K562 treated with DMSO at 1 percent for 12 hours (cell line): ENCODE results near the gene USH1G. TPM values are rescaled to one million over a fixed set of nuclear protein-coding genes. Genes with fewer than 3 reads are reported as not detected.

Experiments used
- total RNA-seq: library from RNA; unstranded; fragments of 300-600 nt; gene quantifications from 2 replicates; pipeline ENCODE4 v1.2.3, GENCODE V29; 2022; ENCODE audit not compliant: insufficient read depth

The USH1G gene
- total RNA-seq = 0.86 and 1.2 TPM in 2 replicates

DNA sequence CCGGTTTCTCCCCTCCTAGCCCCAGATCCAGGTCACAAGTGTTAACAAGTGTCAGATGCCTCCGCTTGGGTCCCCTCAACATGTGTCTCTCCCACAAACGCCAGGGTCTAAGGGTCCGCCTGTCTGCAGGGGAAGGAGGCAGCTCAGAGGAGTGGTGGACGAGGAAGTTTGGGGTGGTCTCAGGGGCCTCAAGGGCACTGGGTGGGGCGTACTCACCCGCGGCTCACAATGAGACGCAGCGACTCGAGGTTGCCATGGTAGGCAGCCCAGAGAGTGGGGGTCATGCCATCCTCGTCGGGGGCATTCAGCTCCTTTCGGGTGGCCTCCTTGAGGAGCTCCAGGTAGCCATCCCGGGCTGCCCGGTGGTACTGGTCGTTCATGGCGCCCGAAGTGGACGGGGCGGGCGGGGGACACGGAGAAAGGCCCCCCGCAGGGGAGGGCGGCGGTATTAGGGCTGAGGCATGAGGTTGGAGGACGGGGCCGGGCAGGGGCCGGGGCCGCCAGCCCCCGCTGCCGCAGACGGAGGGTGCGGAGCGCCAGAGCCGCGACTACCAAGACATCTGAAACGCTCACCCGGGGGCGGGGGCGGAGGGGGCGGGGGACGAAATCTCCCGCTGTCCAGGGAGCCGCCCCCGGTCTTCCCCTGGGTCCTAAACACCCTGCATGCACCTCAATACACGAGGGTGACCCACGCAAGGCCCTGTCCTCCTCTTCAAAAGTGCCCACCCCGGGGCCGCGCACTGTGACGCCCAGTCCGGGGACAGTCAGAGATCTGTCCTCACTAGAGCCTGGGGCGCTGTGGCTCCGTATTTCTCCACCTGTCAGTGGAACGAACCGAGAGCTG is at the start of gene USH1G:
Gene USH1G, minus strand, starts transcription at position 562 of the 844 bp plus-strand sequence. Its CDS starts 182 bp downstream, at position 380.

DNA sequence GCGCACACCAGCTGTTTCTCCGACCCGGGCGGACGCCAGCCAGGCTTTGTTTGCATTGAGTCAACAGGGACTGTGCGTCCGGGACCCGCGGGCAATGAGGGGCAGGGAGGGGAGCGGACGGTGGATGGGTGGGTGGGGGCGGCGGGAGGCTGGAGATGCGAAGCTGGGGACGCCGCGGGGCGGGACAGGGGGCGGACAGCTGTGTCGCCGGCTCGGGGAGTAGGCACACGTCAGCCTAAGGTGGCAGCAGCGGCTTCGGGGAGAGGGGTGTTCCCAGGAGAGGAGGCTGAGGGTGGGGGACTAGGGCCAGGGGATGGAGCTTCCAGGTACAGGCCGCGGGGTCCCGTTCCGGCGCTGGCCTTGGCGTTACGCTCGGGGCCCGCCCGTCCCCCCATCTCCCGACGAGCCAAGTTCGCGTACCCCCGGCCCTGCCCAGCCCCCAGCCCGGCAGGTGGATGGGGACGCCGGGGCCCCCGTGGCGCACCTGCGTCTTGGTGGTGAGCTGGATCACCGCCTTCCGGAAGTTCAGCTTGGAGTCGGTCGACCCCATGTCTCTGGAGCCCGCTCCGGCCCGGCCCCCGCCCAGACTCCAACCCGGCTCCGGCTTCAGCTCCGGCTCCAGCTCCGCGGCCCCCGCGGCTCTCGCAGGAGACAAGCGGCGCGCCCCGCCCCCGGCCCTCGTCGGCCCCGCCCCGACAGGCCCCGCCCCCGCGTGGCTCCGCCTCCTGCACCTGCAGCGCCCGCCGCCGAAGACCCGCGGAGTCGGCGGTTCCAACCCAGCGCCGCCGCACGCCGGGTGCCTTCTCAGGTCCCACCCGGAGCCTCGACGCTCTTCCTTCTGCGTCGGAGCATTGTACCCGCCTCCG is 49.3 kb upstream of the USH1G start, which contains the start of gene HID1:
Gene HID1, minus strand, starts transcription at position 653 of the 866 bp plus-strand sequence. Its CDS starts 103 bp downstream, at position 550.

GRCh38 chr17:74935585-74936469 is 12.8 kb upstream of the USH1G start, which contains the start of gene OTOP3:
Gene OTOP3 (plus strand): TSS chr17:74935898. CDS start chr17:74935922, 24 bp downstream.

DNA sequence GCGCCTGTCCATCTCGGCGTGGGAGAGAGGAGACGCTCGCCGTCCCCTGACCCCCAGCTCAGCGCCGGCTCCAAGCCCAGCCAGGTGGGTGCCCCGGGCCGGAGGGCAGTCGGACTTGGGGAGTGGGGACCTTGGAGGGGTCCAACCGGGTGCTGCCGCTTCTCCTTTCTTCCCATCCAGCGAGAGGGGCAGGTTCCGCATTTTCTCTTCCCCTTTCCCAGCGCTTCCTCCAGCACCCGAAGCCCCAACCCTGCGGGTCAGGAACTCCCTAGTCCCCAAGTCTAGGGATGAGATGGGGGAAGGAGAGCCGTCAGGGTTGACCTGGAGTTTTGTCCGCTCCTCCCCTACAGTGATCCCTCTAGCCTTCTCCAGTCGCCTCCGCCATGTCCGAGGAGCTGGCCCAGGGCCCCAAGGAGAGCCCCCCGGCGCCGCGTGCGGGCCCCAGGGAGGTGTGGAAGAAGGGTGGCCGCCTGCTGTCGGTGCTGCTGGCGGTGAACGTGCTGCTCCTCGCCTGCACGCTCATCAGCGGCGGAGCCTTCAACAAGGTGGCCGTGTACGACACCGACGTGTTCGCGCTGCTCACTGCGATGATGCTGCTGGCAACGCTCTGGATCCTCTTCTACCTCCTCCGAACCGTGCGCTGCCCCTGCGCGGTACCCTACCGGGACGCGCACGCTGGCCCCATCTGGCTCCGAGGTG is 1.3 kb upstream of the USH1G start, which contains the start of gene OTOP2:
Gene OTOP2, plus strand, starts transcription at position 24 of the 699 bp plus-strand sequence. Its CDS starts 360 bp downstream, at position 384.

DNA sequence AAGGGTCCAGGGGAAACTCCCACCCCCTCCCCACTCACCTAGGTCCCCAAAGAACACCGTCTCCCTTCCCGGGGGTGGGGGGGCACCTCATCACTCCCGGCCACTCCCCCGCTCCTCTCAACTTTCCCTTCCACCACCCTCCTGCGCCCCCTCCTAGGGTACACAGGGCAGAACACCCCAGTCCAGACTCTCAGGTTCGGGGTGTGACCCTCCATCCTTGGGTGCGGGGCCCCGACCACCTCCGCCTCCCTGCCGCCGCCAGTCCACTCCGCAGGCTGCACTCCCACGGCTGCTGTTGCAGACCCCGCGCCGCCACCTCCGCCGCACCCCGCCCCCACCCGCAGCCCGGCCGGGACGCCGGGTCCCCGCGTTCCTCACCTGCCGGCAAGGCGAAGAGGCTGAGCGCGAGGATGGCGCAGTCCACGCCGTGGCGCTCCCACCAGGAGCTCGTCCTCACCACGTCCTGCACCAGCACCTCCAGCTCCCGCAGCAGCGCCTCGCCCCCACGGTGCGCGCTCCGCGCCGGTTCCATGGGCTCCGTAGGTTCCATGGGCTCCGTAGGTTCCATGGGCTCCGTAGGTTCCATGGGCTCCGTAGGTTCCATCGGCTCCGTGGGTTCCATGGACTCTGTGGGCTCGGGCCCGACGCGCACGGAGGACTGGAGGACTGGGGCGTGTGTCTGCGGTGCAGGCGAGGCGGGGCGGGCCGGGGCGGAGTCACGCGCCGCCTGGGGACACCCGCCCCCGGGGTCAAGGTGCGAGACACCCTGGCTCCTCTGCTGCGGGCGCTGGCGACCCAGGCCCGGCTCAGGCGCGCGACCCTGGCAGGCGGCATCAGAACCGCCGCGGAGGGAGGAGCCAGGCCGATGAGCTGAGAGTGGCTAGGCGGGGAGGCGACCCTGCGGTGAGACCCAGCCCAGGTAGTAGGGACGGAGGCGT is 29.8 kb downstream of the USH1G start, which contains the start of gene FADS6:
Gene FADS6, minus strand, starts transcription at position 660 of the 938 bp plus-strand sequence. Its CDS starts 38 bp downstream, at position 622.

DNA sequence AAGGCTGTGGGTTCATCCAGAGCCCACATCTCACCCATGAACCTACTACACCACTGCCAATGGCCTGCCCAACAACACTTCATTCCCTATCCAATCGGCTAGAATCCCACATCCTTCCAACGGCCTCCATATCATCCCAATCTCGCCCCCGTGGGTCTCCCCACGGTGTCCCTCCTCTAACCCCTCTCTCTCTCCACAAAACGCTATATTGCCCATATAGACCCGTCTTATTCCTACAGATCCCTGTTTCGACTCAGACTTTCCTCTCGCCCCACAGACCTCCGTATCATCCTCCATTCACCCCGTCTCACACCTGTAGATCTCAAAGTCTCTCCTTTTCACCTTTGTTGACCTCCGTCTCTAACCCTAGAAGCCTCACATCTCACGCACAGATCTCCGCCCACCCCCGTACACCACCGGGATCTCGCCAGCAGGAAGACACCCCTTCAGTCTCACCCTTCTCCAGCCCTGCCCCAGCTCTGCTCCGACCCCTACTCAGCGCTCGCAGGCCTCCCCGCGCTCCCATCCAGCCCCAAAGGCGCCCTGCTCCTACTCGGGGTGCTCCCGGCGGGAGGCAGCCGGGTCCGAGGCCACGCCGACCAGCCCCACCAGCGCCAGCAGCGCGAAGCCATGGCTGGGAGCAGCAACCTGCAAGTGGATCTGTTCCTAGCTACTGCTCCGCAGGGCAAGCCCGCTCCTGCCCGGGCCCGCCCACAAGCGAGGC is 50.6 kb downstream of the USH1G start, which contains the start of gene FDXR:
Gene FDXR, minus strand, starts transcription at position 682 of the 724 bp plus-strand sequence. Its CDS starts 50 bp downstream, at position 632.

Other genes with a start within 250 kb of the USH1G start
- gene CD300LF, start 210.3 kb downstream of the USH1G start, total RNA-seq = not detected in 2 replicates
- not detected in 2 replicates for gene RAB37, start 186.0 kb downstream of the USH1G start, total RNA-seq
- 53.0 and 73.8 TPM in 2 replicates for gene NHERF1, start 174.6 kb downstream of the USH1G start, total RNA-seq
- gene NAT9, start 146.9 kb downstream of the USH1G start, total RNA-seq = 22.2 and 29.1 TPM in 2 replicates
- 0.36 and 0.42 TPM in 2 replicates for gene GRIN2C, start 63.4 kb downstream of the USH1G start, total RNA-seq
- 61.2 and 87.6 TPM in 2 replicates for gene FDXR, start 50.3 kb downstream of the USH1G start, total RNA-seq
- gene FADS6, start 29.6 kb downstream of the USH1G start, total RNA-seq = 0.78 TPM in 1 of 2 replicates, not detected in the other
- gene OTOP2, start 1.0 kb upstream of the USH1G start, total RNA-seq = 0.31 and 0.40 TPM in 2 replicates
- not detected in 2 replicates for gene OTOP3, start 12.6 kb upstream of the USH1G start, total RNA-seq
- 5.2 and 5.4 TPM in 2 replicates for gene HID1, start 49.5 kb upstream of the USH1G start, total RNA-seq
- gene CDR2L, start 64.4 kb upstream of the USH1G start, total RNA-seq = 10.4 and 14.9 TPM in 2 replicates
- 57.3 and 66.7 TPM in 2 replicates for gene MRPL58, start 89.4 kb upstream of the USH1G start, total RNA-seq
- 403 and 525 TPM in 2 replicates for gene ATP5PD, start 123.7 kb upstream of the USH1G start, total RNA-seq
- gene KCTD2, start 124.0 kb upstream of the USH1G start, total RNA-seq = 21.3 and 36.3 TPM in 2 replicates
- gene SLC16A5, start 164.7 kb upstream of the USH1G start, total RNA-seq = 3.1 and 5.8 TPM in 2 replicates
- 27.7 and 30.8 TPM in 2 replicates for gene ARMC7, start 186.7 kb upstream of the USH1G start, total RNA-seq
- gene NT5C, start 208.5 kb upstream of the USH1G start, total RNA-seq = 45.6 and 55.6 TPM in 2 replicates
- 109 and 120 TPM in 2 replicates for gene JPT1, start 231.3 kb upstream of the USH1G start, total RNA-seq